Measurements from ENCODE around the gene ATP7B.

DNA sequence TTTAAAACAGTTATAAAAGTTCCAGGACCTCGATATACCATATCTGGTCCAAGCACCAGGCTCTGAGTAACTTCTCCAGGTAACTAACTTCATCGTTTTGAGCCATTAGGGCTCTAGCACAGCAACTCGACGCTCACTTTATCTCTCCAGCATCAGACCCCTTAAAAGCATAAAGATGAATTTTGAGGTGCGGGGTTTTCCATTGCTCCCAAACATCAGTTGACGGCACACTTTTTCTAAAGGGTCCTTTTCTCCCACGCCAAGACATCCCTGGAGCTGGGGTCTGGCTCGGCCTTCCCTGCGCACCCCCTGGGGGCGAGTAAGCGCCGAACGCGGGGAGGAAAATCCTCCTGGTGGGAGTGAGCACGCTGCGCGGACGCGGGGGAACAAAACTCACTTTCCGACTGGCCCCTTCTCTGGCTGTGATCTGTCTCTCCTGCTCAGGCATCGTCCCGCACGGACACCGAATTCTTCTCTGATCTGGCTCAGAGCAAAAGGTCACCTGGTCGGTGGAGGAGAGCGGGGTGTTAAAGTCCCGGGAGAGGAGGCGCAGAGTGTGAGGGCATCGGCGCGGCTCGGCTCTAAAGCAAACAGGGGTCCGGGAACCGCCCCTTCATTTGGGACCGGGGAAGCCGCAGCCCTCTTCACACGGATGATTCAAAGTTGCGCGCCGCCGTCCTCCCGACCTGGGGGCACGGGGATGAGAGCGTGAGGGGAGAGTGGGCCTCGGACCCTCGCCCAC lies at the start of gene ATP7B:
- TF ChIP-seq, protein P1, sequence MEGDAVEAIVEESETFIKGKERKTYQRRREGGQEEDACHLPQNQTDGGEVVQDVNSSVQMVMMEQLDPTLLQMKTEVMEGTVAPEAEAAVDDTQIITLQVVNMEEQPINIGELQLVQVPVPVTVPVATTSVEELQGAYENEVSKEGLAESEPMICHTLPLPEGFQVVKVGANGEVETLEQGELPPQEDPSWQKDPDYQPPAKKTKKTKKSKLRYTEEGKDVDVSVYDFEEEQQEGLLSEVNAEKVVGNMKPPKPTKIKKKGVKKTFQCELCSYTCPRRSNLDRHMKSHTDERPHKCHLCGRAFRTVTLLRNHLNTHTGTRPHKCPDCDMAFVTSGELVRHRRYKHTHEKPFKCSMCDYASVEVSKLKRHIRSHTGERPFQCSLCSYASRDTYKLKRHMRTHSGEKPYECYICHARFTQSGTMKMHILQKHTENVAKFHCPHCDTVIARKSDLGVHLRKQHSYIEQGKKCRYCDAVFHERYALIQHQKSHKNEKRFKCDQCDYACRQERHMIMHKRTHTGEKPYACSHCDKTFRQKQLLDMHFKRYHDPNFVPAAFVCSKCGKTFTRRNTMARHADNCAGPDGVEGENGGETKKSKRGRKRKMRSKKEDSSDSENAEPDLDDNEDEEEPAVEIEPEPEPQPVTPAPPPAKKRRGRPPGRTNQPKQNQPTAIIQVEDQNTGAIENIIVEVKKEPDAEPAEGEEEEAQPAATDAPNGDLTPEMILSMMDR (IDR thresholded peaks at IDR 0.05) = no peak
- no peak for TF ChIP-seq POLR2A (IDR thresholded peaks at IDR 0.05)
